GM12878 (cell line): ENCODE measurements around the gene TSC22D1.

ENCODE experiments used
- CHD1 ChIP-seq: IDR thresholded peaks from 2 replicates; pipeline ENCODE4 v1.6.1; 2012; ENCODE audit warnings: low read depth, low read length, improper control_type of control experiment
- CTCF ChIP-seq, 3 experiments: IDR thresholded peaks in 2 of 3; conservative IDR thresholded peaks in 1 of 3; 2 replicates each; pipeline ENCODE4 v1.5.1; 2011; ENCODE audit warnings: low read depth in 3 of 3, low read length in 3 of 3, mild to moderate bottlenecking in 3 of 3, control low read depth in 2 of 3, moderate library complexity in 2 of 3, inconsistent platforms in 1 of 3, mixed read lengths in 1 of 3; ENCODE audit not compliant: control insufficient read depth in 2 of 3, insufficient read depth in 1 of 3; ENCODE audit errors: extremely low read depth in 1 of 3
- ELK1 ChIP-seq: IDR thresholded peaks from 2 replicates; pipeline ENCODE4 v1.6.1; 2012; ENCODE audit warnings: low read depth, low read length, improper control_type of control experiment
- EZH2 ChIP-seq: IDR thresholded peaks from 2 replicates; pipeline ENCODE4 v1.6.1; 2012; ENCODE audit warnings: low read depth, mild to moderate bottlenecking, control low read depth, inconsistent platforms, low read length, borderline replicate concordance; ENCODE audit not compliant: control insufficient read depth
- MLLT1 ChIP-seq: fragments of 450-650 bp; IDR thresholded peaks from 2 replicates; pipeline ENCODE4 v1.6.1; 2016; ENCODE audit warnings: mild to moderate bottlenecking
- POLR2A ChIP-seq: IDR thresholded peaks from 2 replicates; pipeline ENCODE4 v1.6.1; 2011; ENCODE audit warnings: low read depth, mild to moderate bottlenecking, low read length
- POLR2AphosphoS5 ChIP-seq: IDR thresholded peaks from 2 replicates; pipeline ENCODE4 v1.6.1; 2011; ENCODE audit warnings: mild to moderate bottlenecking, low read length, inconsistent platforms
- SMARCA5 ChIP-seq: fragments of 450-650 bp; IDR thresholded peaks from 2 replicates; pipeline ENCODE4 v1.6.1; 2017; ENCODE audit warnings: mild to moderate bottlenecking
- SRF ChIP-seq, 2 experiments: IDR thresholded peaks; 2 replicates each; pipeline ENCODE4 v1.6.1; 2011; ENCODE audit warnings: low read depth in 2 of 2, low read length in 2 of 2, mild to moderate bottlenecking in 1 of 2, moderate library complexity in 1 of 2
- ZNF592 ChIP-seq: fragments of 450-650 bp; IDR thresholded peaks from 2 replicates; pipeline ENCODE4 v1.6.1; 2017; ENCODE audit warnings: mild to moderate bottlenecking, moderate library complexity

GRCh38 chr13:44493213-44493812 is 82.8 kb downstream of the TSC22D1 start:
- TF ChIP-seq ZNF592, result no peak
- no peak for TF ChIP-seq CTCF (IDR thresholded peaks at IDR 0.05 in 2 of 3, conservative IDR thresholded peaks at IDR 0.05 in 1 of 3; ENCODE audit: control insufficient read depth in 2 of 3, extremely low read depth in 1 of 3, insufficient read depth in 1 of 3, low read depth in 3 of 3, low read length in 3 of 3)
- no peak for TF ChIP-seq POLR2A
- TF ChIP-seq EZH2, result no peak
- TF ChIP-seq POLR2AphosphoS5, result no peak
- TF ChIP-seq SRF (IDR thresholded peaks at IDR 0.05; ENCODE audit: low read depth in 2 of 2, low read length in 2 of 2), result no peak
- TF ChIP-seq SMARCA5, result no peak
- TF ChIP-seq ELK1, result no peak
- TF ChIP-seq MLLT1, result no peak
- no peak for TF ChIP-seq CHD1
